Kidney (tissue), 14 donors: ENCODE results near the gene ZNF747. TPM values are rescaled to one million over a fixed set of nuclear protein-coding genes. Genes with fewer than 3 reads are reported as not detected.
A peak's percentile ranks its signal among the peaks of the same experiment; 100 is the strongest.

ENCODE experiments used
- DNase-seq, 5 donors: peaks; one replicate each; pipeline ENCODE4 v3.0.0-alpha.2; 2013 to 2020
- FAIRE-seq: peaks from 2 replicates; lab custom pipeline; 2012; peaks lifted over from hg19 to GRCh38; lab: Jason Lieb, UNC
- H3K27ac ChIP-seq, 2 donors: one replicate each; pipeline ENCODE4 v1.7.0; 2013; ENCODE audit warnings: low read depth in 2 of 2, low read length in 2 of 2, inconsistent platforms in 1 of 2
- H3K27me3 ChIP-seq: one replicate; pipeline ENCODE4 v1.7.1; 2013; ENCODE audit warnings: low read length, inconsistent platforms; ENCODE audit not compliant: control insufficient read depth, insufficient read depth
- H3K36me3 ChIP-seq, 3 donors: one replicate each; pipeline versions ENCODE4 v1.7.0 to v1.7.1; 2013; ENCODE audit warnings: low read length in 3 of 3, control low read depth in 1 of 3, inconsistent platforms in 1 of 3; ENCODE audit not compliant: insufficient read depth in 3 of 3, control insufficient read depth in 2 of 3
- H3K4me1 ChIP-seq, 3 donors: one replicate each; pipeline versions ENCODE4 v1.7.0 to v1.7.1; 2013; ENCODE audit warnings: low read length in 3 of 3, inconsistent platforms in 1 of 3, low read depth in 1 of 3; ENCODE audit not compliant: control insufficient read depth in 2 of 3, insufficient read depth in 2 of 3
- H3K4me3 ChIP-seq, 3 donors: one replicate each; pipeline versions ENCODE4 v1.7.0 to v1.8.1; 2013; ENCODE audit warnings: low read length in 3 of 3, control low read depth in 1 of 3, inconsistent platforms in 1 of 3
- H3K9ac ChIP-seq, 3 donors: one replicate each; pipeline versions ENCODE4 v1.7.0 to v1.7.1; 2013; ENCODE audit warnings: low read length in 3 of 3, control low read depth in 1 of 3, inconsistent platforms in 1 of 3
- H3K9me3 ChIP-seq, 3 donors: one replicate each; pipeline versions ENCODE4 v1.7.0 to v1.7.1; 2013; ENCODE audit warnings: low read length in 3 of 3, control low read depth in 1 of 3, inconsistent platforms in 1 of 3; ENCODE audit not compliant: control insufficient read depth in 2 of 3, insufficient read depth in 1 of 3
- intact Hi-C: fragments of 100-400 bp; cut with DNase I; formaldehyde crosslinking; loops from one replicate; pipeline ENCODE4 v1.11.1; 2022
- polyA plus RNA-seq: library from polyadenylated mRNA; stranded (reverse); fragments of 350-450 nt; fragmentation: Illumina TruSeq; extraction: RNeasy Lipid Tissue Mini Kit (QIAGEN cat#74804); gene quantifications from one replicate; pipeline ENCODE4 v1.2.3, GENCODE V29; 2014; ENCODE audit warnings: low read depth, low replicate concordance; ENCODE audit not compliant: insufficient read depth
- total RNA-seq: library from RNA; stranded (reverse); fragmentation: NEBNext Ultra II Directional; extraction: Animal tissue kit (Norgen Biotek cat#: 25700); gene quantifications from one replicate; pipeline ENCODE4 v1.2.1, GENCODE V29; 2021
- TF ChIP-seq, protein P1 (sequence below): IDR thresholded peaks from 3 replicates; pipeline ENCODE4 v1.5.1; 2012; ENCODE audit warnings: mild to moderate bottlenecking, moderate library complexity, borderline replicate concordance; ENCODE audit not compliant: insufficient read depth; ENCODE audit errors: extremely low read depth
- donor health status: control.
- donor health status: control.
- donor health status: control.
- donor health status: control.
- donor health status: control.
- donor health status: DM: yes; HTN: yes; CAD: no.
- donor health status: Normal renal cell carcinoma (clear cell type).

The ZNF747 gene
- total and polyA plus RNA-seq, 2 donors from 2014 or later, result 10.1 to 11.6 TPM

- Histone ChIP-seq H3K9me3 (no peaks in the 10 kb centered on the region), H3K36me3 (peaks cover 0 to 6% (median 2%) of the 10 kb centered on the region in 3 donors), H3K27ac (no peak overlapping the region), H3K4me3 (no peak overlapping the region), H3K27me3 (no peaks in the 10 kb centered on the region), H3K4me1 (peaks cover 3 to 16% (median 13%) of the 10 kb centered on the region in 3 donors), H3K9ac (no peak overlapping the region)
- intact Hi-C loops, result no loop called here
- DNase-seq, result peak in 1 of 5 donors; percentile 70
- FAIRE-seq, result no peak
- TF ChIP-seq, protein P1, sequence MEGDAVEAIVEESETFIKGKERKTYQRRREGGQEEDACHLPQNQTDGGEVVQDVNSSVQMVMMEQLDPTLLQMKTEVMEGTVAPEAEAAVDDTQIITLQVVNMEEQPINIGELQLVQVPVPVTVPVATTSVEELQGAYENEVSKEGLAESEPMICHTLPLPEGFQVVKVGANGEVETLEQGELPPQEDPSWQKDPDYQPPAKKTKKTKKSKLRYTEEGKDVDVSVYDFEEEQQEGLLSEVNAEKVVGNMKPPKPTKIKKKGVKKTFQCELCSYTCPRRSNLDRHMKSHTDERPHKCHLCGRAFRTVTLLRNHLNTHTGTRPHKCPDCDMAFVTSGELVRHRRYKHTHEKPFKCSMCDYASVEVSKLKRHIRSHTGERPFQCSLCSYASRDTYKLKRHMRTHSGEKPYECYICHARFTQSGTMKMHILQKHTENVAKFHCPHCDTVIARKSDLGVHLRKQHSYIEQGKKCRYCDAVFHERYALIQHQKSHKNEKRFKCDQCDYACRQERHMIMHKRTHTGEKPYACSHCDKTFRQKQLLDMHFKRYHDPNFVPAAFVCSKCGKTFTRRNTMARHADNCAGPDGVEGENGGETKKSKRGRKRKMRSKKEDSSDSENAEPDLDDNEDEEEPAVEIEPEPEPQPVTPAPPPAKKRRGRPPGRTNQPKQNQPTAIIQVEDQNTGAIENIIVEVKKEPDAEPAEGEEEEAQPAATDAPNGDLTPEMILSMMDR, result no peak
Measured at GRCh38 chr16:30532285-30533145, 2.1 kb downstream of the ZNF747 start.

GRCh38 chr16:30530163-30531037 is 4.3 kb downstream of the ZNF747 start:
- no peaks in the 10 kb centered on the region for H3K27me3 ChIP-seq
- TF ChIP-seq, protein P1, result no peak
- peaks cover 4 to 14% (median 10%) of the 10 kb centered on the region in 3 donors for H3K4me1 ChIP-seq
- no peak overlapping the region for H3K9ac ChIP-seq
- FAIRE-seq (no peak), DNase-seq (peak in 1 of 5 donors; percentile 39)
- H3K4me3 ChIP-seq, result no peak overlapping the region
- intact Hi-C loops, result no loop called here
- no peaks in the 10 kb centered on the region for H3K9me3 ChIP-seq
- peaks cover 0 to 6% (median 2%) of the 10 kb centered on the region in 3 donors for H3K36me3 ChIP-seq
- no peak overlapping the region for H3K27ac ChIP-seq

DNA sequence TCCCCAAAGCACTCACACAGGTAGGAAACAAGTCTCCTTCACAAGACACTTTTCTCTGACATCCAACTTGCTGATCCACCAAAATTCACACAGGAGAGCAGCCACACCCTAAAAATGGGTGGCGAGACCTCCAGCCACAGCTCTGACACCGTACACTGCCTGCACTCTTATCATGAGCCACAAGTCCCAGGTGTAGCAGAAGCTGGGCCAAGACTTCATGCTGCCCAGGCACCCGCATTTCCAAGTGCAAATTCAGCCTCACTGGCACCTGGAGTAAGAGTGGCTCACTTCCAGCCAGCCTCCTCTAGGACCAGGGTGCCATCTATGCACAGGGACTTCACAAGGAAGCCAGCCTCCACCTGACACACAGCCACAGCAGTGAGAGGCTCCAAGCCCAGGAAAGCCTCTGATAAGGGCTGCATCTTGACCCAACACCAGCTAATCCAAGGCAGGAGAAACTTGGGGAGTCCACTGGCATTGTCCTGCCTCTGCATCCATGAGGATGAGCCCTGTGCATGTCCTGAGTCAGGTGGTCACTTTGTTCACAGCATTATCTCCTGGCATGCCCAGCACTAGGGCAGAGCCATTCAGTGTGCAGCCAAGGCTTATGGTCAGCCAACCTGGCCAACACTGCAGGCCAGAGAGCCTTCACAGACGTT is 5.7 kb downstream of the ZNF747 start:
- H3K9ac ChIP-seq, result no peak overlapping the region
- TF ChIP-seq, protein P1, result no peak
- H3K4me1 ChIP-seq, result peaks cover 4 to 18% (median 6%) of the 10 kb centered on the region in 3 donors
- intact Hi-C loops, result no loop called here
- peak in 1 of 5 donors; percentile 26 for DNase-seq
- no peak overlapping the region for H3K27ac ChIP-seq
- H3K36me3 ChIP-seq, result peaks cover 0 to 6% (median 2%) of the 10 kb centered on the region in 3 donors
- no peaks in the 10 kb centered on the region for H3K9me3 ChIP-seq
- H3K4me3 ChIP-seq, result no peak overlapping the region
- no peaks in the 10 kb centered on the region for H3K27me3 ChIP-seq
- no peak for FAIRE-seq
